Astrocyte of the cerebellum (primary cell): ENCODE measurements around the gene TRIL.

ENCODE experiments used
- DNase-seq: peaks from one replicate; pipeline ENCODE4 v3.0.0-alpha.2; 2011; ENCODE audit warnings: low read depth
- H3K4me3 ChIP-seq: 2 replicates; pipeline ENCODE4 v1.5.1; 2011; ENCODE audit warnings: mild to moderate bottlenecking, low read depth, low read length, moderate library complexity
- in situ Hi-C: cut with HindIII; loops from 2 replicates; pipeline ENCODE4 v1.10.0; 2017; ENCODE audit warnings: low sequenced_read_pairs
- TF ChIP-seq, protein P1 (sequence below): IDR thresholded peaks from 2 replicates; pipeline ENCODE4 v1.5.1; 2012; ENCODE audit warnings: low read length, low read depth, moderate library complexity, mild to moderate bottlenecking; ENCODE audit errors: missing control alignments

The TRIL gene

DNA sequence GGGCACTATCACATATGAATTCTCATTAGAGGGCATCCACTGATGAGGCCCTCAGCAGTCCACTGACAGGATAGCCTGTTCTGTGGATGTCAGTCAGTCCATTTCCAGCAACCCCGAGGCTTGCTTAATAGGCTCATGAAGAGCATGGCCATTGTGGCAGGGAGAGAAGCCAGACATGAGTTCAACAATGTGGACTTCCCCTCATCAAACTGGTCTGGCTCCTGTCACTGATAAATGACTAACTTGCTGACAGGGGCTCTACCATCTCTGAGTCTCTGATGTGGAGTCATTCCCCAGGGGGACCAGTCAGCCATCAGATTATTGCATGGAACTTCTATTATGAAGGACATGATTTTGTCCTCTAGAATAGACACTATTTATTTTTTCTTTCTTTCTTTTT, 19.8 kb upstream of the TRIL start:
- DNase-seq = no peak
- TF ChIP-seq, protein P1, sequence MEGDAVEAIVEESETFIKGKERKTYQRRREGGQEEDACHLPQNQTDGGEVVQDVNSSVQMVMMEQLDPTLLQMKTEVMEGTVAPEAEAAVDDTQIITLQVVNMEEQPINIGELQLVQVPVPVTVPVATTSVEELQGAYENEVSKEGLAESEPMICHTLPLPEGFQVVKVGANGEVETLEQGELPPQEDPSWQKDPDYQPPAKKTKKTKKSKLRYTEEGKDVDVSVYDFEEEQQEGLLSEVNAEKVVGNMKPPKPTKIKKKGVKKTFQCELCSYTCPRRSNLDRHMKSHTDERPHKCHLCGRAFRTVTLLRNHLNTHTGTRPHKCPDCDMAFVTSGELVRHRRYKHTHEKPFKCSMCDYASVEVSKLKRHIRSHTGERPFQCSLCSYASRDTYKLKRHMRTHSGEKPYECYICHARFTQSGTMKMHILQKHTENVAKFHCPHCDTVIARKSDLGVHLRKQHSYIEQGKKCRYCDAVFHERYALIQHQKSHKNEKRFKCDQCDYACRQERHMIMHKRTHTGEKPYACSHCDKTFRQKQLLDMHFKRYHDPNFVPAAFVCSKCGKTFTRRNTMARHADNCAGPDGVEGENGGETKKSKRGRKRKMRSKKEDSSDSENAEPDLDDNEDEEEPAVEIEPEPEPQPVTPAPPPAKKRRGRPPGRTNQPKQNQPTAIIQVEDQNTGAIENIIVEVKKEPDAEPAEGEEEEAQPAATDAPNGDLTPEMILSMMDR = no peak
- in situ Hi-C loops = no loop called here
- H3K4me3 ChIP-seq = no peak overlapping the region

- no peak for DNase-seq
- TF ChIP-seq, protein P1 = no peak
- no peak overlapping the region for H3K4me3 ChIP-seq
- in situ Hi-C loops = no loop called here
Observed at GRCh38 chr7:28976022-28976421, 17.9 kb upstream of the TRIL start.

- in situ Hi-C loops = no loop called here
- no peak overlapping the region for H3K4me3 ChIP-seq
- DNase-seq = no peak
- TF ChIP-seq, protein P1 = no peak
Observed at GRCh38 chr7:28973591-28973990, 15.5 kb upstream of the TRIL start.

- no peak for DNase-seq
- in situ Hi-C loops = no loop called here
- TF ChIP-seq, protein P1 = no peak
- H3K4me3 ChIP-seq = no peak overlapping the region
Observed at GRCh38 chr7:28964056-28964455, 5.9 kb upstream of the TRIL start.

GRCh38 chr7:28961972-28962371, 3.8 kb upstream of the TRIL start:
- no peak for DNase-seq
- in situ Hi-C loops = no loop called here
- no peak overlapping the region for H3K4me3 ChIP-seq
- TF ChIP-seq, protein P1 = no peak

DNA sequence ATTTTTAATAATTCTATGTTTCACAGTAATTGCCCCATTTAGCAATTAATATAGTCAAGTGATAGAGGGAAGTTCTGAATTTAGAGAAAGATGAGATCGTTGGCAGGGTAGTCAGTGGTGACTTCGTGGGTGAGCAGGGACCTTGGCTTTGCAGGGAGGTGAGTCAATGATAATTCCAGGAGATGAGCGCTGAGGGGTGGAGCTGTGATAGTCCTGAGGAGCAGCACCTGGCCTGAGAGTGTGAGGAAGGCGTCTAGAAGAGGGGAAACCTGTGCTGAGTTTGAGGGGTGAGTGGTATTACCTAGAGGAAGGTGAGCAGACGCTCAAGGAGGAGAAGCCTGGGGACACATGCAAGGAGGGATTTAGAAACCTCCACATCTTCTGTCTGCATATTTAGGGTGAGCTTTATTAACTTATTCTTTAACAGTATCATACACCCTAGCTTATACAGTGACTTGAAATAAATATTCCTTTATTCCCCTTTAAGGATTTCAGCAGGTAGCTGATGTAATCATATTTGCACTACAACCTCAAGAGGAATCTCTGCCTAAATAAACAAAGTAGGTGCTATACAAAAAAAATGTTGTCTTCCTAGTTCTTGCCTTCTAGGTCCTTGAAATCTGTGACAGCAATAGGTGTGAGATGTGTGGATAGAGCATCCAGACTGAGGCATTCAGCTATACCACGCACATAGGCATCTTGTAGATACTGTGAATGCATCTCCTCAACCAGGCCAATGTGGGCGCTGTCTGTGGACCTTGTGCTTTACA, 2.1 kb upstream of the TRIL start:
- TF ChIP-seq, protein P1 = no peak
- H3K4me3 ChIP-seq = no peak overlapping the region
- DNase-seq = no peak
- in situ Hi-C loops = no loop called here
